IMR-90 (cell line): Measurements from ENCODE around the gene PALLD. TPM values are rescaled to one million over a fixed set of nuclear protein-coding genes. Genes with fewer than 3 reads are reported as not detected.
A peak's percentile ranks its signal among the peaks of the same experiment; 100 is the strongest.

ENCODE experiments used
- ATAC-seq: fragments of 200-7000 bp; cut with Tn5 transposase; 2 replicates; pipeline ENCODE4 v1.9.1; 2020; ENCODE audit warnings: low read depth, mild to moderate bottlenecking, moderate library complexity
- BruUV-seq: library from RNA; stranded (reverse); fragments of 400-500 nt; replicated peaks from 2 replicates; lab custom pipeline; 2021; lab: Mats Ljungman, UMichigan
- CTCF ChIA-PET: fragments of 300-600 bp; formaldehyde crosslinking; extraction: SDS; loops from one replicate; lab custom pipeline; 2021; ENCODE audit warnings: antibody characterized with exemption; lab: Yijun Ruan, JAX
- POLR2A ChIA-PET: fragments of 300-600 bp; sonication (Branson Sonifier 250); formaldehyde crosslinking; loops from one replicate; lab custom pipeline; 2022; ENCODE audit warnings: antibody characterized with exemption; ENCODE audit not compliant: unreplicated experiment; lab: Charles Lee
- DNase-seq: peaks from one replicate; pipeline ENCODE4 v3.0.0; 2013
- H2AFZ ChIP-seq: replicated peaks from 2 replicates; pipeline ENCODE3; 2013; ENCODE audit warnings: low read length, mild to moderate bottlenecking; ENCODE audit not compliant: poor library complexity
- H2AK5ac ChIP-seq: 2 replicates; pipeline ENCODE4 v1.6.1; 2013; ENCODE audit warnings: low read depth, low read length, inconsistent platforms
- H2AK9ac ChIP-seq: replicated peaks from 2 replicates; pipeline ENCODE3; 2013; ENCODE audit warnings: mild to moderate bottlenecking, low read depth, low read length, moderate library complexity; ENCODE audit not compliant: poor library complexity
- H2BK120ac ChIP-seq: 2 replicates; pipeline ENCODE4 v1.6.1; 2013; ENCODE audit warnings: low read depth, low read length, inconsistent platforms
- H2BK15ac ChIP-seq: 3 replicates; pipeline ENCODE4 v1.6.1; 2013; ENCODE audit warnings: low read depth, low read length, inconsistent platforms
- H2BK20ac ChIP-seq: 2 replicates; pipeline ENCODE4 v1.6.1; 2013; ENCODE audit warnings: low read depth, mild to moderate bottlenecking, inconsistent platforms, low read length, moderate library complexity
- H2BK5ac ChIP-seq: 2 replicates; pipeline ENCODE4 v1.6.1; 2013; ENCODE audit warnings: mild to moderate bottlenecking, low read depth, low read length, inconsistent platforms; ENCODE audit not compliant: poor library complexity, severe bottlenecking
- H3K14ac ChIP-seq: replicated peaks from 2 replicates; pipeline ENCODE4 v1.6.1; 2013; ENCODE audit warnings: low read depth, low read length, inconsistent platforms
- H3K18ac ChIP-seq: 2 replicates; pipeline ENCODE4 v1.6.1; 2013; ENCODE audit warnings: low read depth, low read length, control low read depth
- H3K23ac ChIP-seq: 2 replicates; pipeline ENCODE4 v1.6.1; 2013; ENCODE audit warnings: low read depth, low read length, inconsistent platforms
- H3K27ac ChIP-seq: 2 replicates; pipeline ENCODE4 v1.5.1; 2013; ENCODE audit warnings: mild to moderate bottlenecking, control low read depth, low read length; ENCODE audit not compliant: insufficient read depth
- H3K27me3 ChIP-seq: 2 replicates; pipeline ENCODE4 v1.6.1; 2013; ENCODE audit warnings: low read length; ENCODE audit not compliant: control insufficient read depth, insufficient read depth
- H3K36me3 ChIP-seq: 2 replicates; pipeline ENCODE4 v1.6.1; 2013; ENCODE audit warnings: low read length, mixed read lengths; ENCODE audit not compliant: control insufficient read depth, insufficient read depth
- H3K4ac ChIP-seq: 2 replicates; pipeline ENCODE4 v1.6.1; 2013; ENCODE audit warnings: low read depth, low read length, inconsistent platforms
- H3K4me1 ChIP-seq: 2 replicates; pipeline ENCODE4 v1.6.1; 2013; ENCODE audit warnings: low read length, mixed read lengths; ENCODE audit not compliant: control insufficient read depth, insufficient read depth
- H3K4me2 ChIP-seq: 2 replicates; pipeline ENCODE4 v1.6.1; 2013; ENCODE audit warnings: low read depth, mild to moderate bottlenecking, control low read depth, low read length, moderate library complexity
- H3K4me3 ChIP-seq: 2 replicates; pipeline ENCODE4 v1.5.1; 2013; ENCODE audit warnings: low read depth, mild to moderate bottlenecking, control low read depth, low read length, moderate library complexity; ENCODE audit not compliant: insufficient read depth
- H3K56ac ChIP-seq: 2 replicates; pipeline ENCODE4 v1.6.1; 2013; ENCODE audit warnings: low read length, inconsistent platforms; ENCODE audit not compliant: insufficient read depth; ENCODE audit errors: extremely low read depth
- H3K79me1 ChIP-seq, 2 experiments: 2 replicates each; pipeline ENCODE4 v1.6.1; 2013; ENCODE audit warnings: low read length in 2 of 2, inconsistent platforms in 1 of 2, low read depth in 1 of 2
- H3K9ac ChIP-seq: 2 replicates; pipeline ENCODE4 v1.6.1; 2013; ENCODE audit warnings: low read depth, low read length, control low read depth
- H3K9me1 ChIP-seq: 2 replicates; pipeline ENCODE4 v1.6.1; 2013; ENCODE audit warnings: low read length, inconsistent platforms; ENCODE audit not compliant: insufficient read depth
- H3K9me3 ChIP-seq: 2 replicates; pipeline ENCODE4 v1.6.1; 2013; ENCODE audit warnings: low read length; ENCODE audit not compliant: control insufficient read depth, insufficient read depth
- H4K20me1 ChIP-seq: 2 replicates; pipeline ENCODE4 v1.6.1; 2013; ENCODE audit warnings: low read length, inconsistent platforms; ENCODE audit not compliant: insufficient read depth
- H4K5ac ChIP-seq: 2 replicates; pipeline ENCODE4 v1.6.1; 2013; ENCODE audit warnings: mild to moderate bottlenecking, low read depth, low read length, control low read depth
- H4K8ac ChIP-seq, 2 experiments: 2 replicates each; pipeline ENCODE4 v1.6.1; 2013; ENCODE audit warnings: low read depth in 2 of 2, low read length in 2 of 2, control low read depth in 1 of 2, inconsistent platforms in 1 of 2
- H4K91ac ChIP-seq: 2 replicates; pipeline ENCODE4 v1.6.1; 2013; ENCODE audit warnings: low read depth, low read length, inconsistent platforms; ENCODE audit not compliant: insufficient read depth
- MAFK ChIP-seq: IDR thresholded peaks from 2 replicates; pipeline ENCODE4 v1.6.1; 2012; ENCODE audit warnings: low read depth, low read length, improper control_type of control experiment
- WGBS, 2 experiments: methylation state at CpG; one replicate each; pipeline versions ENCODE4 v1.1.5 to v1.1.7; 2013; ENCODE audit warnings: missing lambda C conversion rate in 2 of 2; ENCODE audit not compliant: insufficient read length in 1 of 2; ENCODE audit errors: extremely low coverage in 2 of 2; 5-methylcytosine and 5-hydroxymethylcytosine counted together
- dilution Hi-C: fragments of 300-500 bp; cut with HindIII; formaldehyde crosslinking; loops from one replicate; pipeline ENCODE4 v1.14.3; 2018; ENCODE audit warnings: low sequenced_read_pairs; ENCODE audit not compliant: unreplicated experiment
- in situ Hi-C: fragments of 300-500 bp; cut with MboI; formaldehyde crosslinking; loops from 3 replicates; pipeline ENCODE4 v1.14.3; 2019; ENCODE audit warnings: low sequenced_read_pairs, inconsistent platforms, mixed read lengths
- intact Hi-C: fragments of 100-400 bp; cut with micrococcal nuclease; formaldehyde crosslinking; loops from 2 replicates; pipeline ENCODE4 v1.10.0; 2022
- polyA plus RNA-seq, 3 experiments: library from polyadenylated mRNA; depleted of rRNA; stranded (reverse); fragments of >200 nt; gene quantifications; 2 replicates each; pipeline ENCODE4 v1.2.3, GENCODE V29; 2012; ENCODE audit warnings: low replicate concordance in 1 of 3
- total RNA-seq: library from RNA; depleted of rRNA; stranded (reverse); fragments of >200 nt; gene quantifications from 2 replicates; pipeline ENCODE4 v1.2.3, GENCODE V29; 2012
- TF ChIP-seq, protein P1 (sequence below): fragments of 150-350 bp; IDR thresholded peaks from 2 replicates; pipeline ENCODE4 v1.6.1; 2016; ENCODE audit warnings: low read depth, mild to moderate bottlenecking, low read length, moderate library complexity, borderline replicate concordance

Gene PALLD
- total and polyA plus RNA-seq, 2 of the 4 experiments (the other 2 are of a cell fraction) = 91.0 to 91.9 TPM

GRCh38 chr4:168667376-168667775, 170.5 kb downstream of the PALLD start:
- Histone ChIP-seq H3K79me1 (no peaks in the 10 kb centered on the region), H2BK20ac (no peak overlapping the region), H3K4me2 (no peak overlapping the region), H4K5ac (no peak overlapping the region), H2AFZ (no peak overlapping the region), H2BK15ac (no peak overlapping the region), H3K9me1 (peaks cover 3% of the 10 kb centered on the region; the same call in 1 of the 2 replicates), H3K4ac (no peak overlapping the region), H2AK9ac (no peak overlapping the region), H3K18ac (no peak overlapping the region), H3K9me3 (no peaks in the 10 kb centered on the region), H3K27ac (no peak overlapping the region), H3K36me3 (no peaks in the 10 kb centered on the region), H3K56ac (no peak overlapping the region), H4K20me1 (no peaks in the 10 kb centered on the region), H4K8ac (no peak overlapping the region), H2AK5ac (no peak overlapping the region), H2BK5ac (no peak overlapping the region), H3K4me1 (peaks cover 1% of the 10 kb centered on the region; the same call in 1 of the 2 replicates), H3K27me3 (no peaks in the 10 kb centered on the region; the same call in 1 of the 2 replicates), H3K14ac (no peak overlapping the region), H3K23ac (no peak overlapping the region), H3K9ac (no peak overlapping the region), H2BK120ac (no peak overlapping the region), H4K91ac (no peak overlapping the region), H3K4me3 (no peak overlapping the region)
- ATAC-seq (no peak), DNase-seq (no peak)
- dilution Hi-C loops (no loop called here), intact Hi-C loops (no loop called here), in situ Hi-C loops (no loop called here)
- no CpG with 5 or more reads among the region's 3 CpGs for WGBS, 2 experiments
- CTCF ChIA-PET = no interaction called here
- no TSS peak for BruUV-seq
- POLR2A ChIA-PET = no interaction called here
- TF ChIP-seq, protein P1, sequence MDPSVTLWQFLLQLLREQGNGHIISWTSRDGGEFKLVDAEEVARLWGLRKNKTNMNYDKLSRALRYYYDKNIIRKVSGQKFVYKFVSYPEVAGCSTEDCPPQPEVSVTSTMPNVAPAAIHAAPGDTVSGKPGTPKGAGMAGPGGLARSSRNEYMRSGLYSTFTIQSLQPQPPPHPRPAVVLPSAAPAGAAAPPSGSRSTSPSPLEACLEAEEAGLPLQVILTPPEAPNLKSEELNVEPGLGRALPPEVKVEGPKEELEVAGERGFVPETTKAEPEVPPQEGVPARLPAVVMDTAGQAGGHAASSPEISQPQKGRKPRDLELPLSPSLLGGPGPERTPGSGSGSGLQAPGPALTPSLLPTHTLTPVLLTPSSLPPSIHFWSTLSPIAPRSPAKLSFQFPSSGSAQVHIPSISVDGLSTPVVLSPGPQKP = no peak
- peak; percentile 65 for TF ChIP-seq MAFK
